GM10248 (cell line): ENCODE data around the gene STARD6.

Source experiments
- CTCF ChIA-PET: fragments of 300-600 bp; sonication (Branson Sonifier 250); formaldehyde crosslinking; extraction: SDS; loops from one replicate; lab custom pipeline; 2021; ENCODE audit warnings: antibody characterized with exemption; lab: Yijun Ruan, JAX
- POLR2A ChIA-PET: fragments of 350-650 bp; sonication (Branson Sonifier 250); formaldehyde crosslinking; extraction: SDS; loops from one replicate; lab custom pipeline; 2020; ENCODE audit warnings: antibody characterized with exemption; lab: Yijun Ruan, JAX
- DNase-seq: peaks from one replicate; pipeline ENCODE4 v3.0.0; 2012; ENCODE audit errors: extremely low spot score
- CTCF ChIP-seq: IDR thresholded peaks from 2 replicates; pipeline ENCODE4 v1.5.1; 2012; ENCODE audit warnings: mild to moderate bottlenecking, low read depth; ENCODE audit errors: extremely low read depth, missing control alignments, control extremely low read depth

The STARD6 gene

DNA sequence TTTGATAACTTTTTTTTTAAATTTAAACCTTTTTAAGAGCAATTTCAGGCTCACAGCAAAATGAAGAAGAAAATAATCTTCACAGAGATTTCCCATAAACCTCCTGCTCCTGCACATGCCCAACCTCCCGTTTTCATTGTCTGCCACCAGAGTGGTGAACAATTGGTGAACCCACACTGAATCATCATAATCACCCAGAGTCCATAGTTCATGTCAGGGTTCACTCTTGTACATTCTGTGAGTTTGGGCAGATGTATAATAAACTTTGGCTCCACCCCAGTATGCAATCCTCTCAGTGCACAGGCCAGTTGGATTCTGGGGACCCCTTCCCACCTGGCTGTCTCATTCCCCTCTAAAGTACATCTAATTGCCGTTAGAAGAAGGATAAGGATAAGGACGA lies 24.4 kb upstream of the STARD6 start:
- ChIA-PET POLR2A (no interaction called here), CTCF (interaction anchor here (2.2 kb wide), 1 partner anchor 11 kb away, joined by 5 read pairs; no protein-coding TSS in a partner anchor)

GRCh38 chr18:54381640-54382039 lies 24.0 kb upstream of the STARD6 start:
- TF ChIP-seq CTCF = no peak
- POLR2A ChIA-PET = no interaction called here
- DNase-seq = no peak
- CTCF ChIA-PET = interaction anchor here (0.6 to 2.2 kb wide), 2 partner anchors 9 to 11 kb away, joined by 3 to 5 read pairs; no protein-coding TSS in a partner anchor

More for the DNA sequence above, 24.4 kb upstream of the STARD6 start:
- no peak for TF ChIP-seq CTCF
- no peak for DNase-seq

GRCh38 chr18:54378057-54378456 lies 20.4 kb upstream of the STARD6 start:
- CTCF ChIA-PET = interaction anchor here (1.1 to 1.3 kb wide), 2 partner anchors 14 to 107 kb away, joined by 4 to 5 read pairs; no protein-coding TSS in a partner anchor
- POLR2A ChIA-PET = no interaction called here

GRCh38 chr18:54360406-54360805 lies 2.7 kb upstream of the STARD6 start:
- no peak for DNase-seq
- CTCF ChIA-PET = interaction anchor here (1.3 kb wide), 1 partner anchor 16 kb away, joined by 3 read pairs; no protein-coding TSS in a partner anchor
- POLR2A ChIA-PET = no interaction called here
- no peak for TF ChIP-seq CTCF

More at GRCh38 chr18:54378057-54378456, 20.4 kb upstream of the STARD6 start:
- DNase-seq = no peak
- TF ChIP-seq CTCF = no peak

- POLR2A ChIA-PET = no interaction called here
- no peak for DNase-seq
- CTCF ChIA-PET = no interaction called here
- TF ChIP-seq CTCF = no peak
These were observed 1.6 kb upstream of the STARD6 start for GRCh38 chr18:54359233-54359632.

DNA sequence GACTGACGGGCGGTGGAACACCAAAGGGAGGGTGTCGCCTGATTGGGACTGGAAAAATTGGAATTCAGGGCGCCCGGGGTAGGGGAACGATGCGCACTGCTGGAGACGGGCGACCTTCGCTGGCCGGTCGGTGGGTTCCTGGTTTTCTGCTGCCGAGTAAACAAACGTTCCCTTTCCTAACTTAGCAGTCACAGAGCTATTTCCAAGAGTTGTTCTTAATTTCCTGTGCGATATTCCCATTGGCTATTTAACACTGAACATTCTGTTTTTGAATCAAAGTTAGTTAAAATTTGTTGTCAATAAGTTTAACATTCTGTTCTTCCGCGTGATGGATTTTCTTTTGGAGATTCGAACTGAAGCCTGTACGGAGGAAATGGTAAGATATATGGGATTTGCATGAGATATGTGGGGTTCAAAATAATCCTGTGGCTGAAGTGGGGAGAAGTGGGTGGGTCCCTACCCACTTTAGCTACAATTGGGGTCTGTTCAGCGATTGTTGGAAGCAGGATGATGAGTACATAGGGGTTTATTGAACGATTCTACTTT lies 910 bp upstream of the STARD6 start:
- DNase-seq = no peak
- CTCF ChIA-PET = interaction anchor here (1.0 to 2.1 kb wide), 9 partner anchors 18 to 239 kb away, joined by 3 to 10 read pairs (median 3); no protein-coding TSS in a partner anchor
- no peak for TF ChIP-seq CTCF
- POLR2A ChIA-PET = no interaction called here
